ENCODE measurements around the gene TAX1BP1. TPM values are rescaled to one million over a fixed set of nuclear protein-coding genes. Genes with fewer than 3 reads are reported as not detected.
"Not testable (repeated sequence)": the region's sequence is repeated elsewhere in the genome, so short reads cannot be mapped to it uniquely, and the experiment has no call there.

Gene TAX1BP1
- total RNA-seq, 2 experiments from 2014 or later, result 72.5 to 74.8 TPM

- no peaks in the 10 kb centered on the region for H3K4me1 Mint-ChIP-seq
- no peaks in the 10 kb centered on the region for H3K27me3 Mint-ChIP-seq
- H3K27ac Mint-ChIP-seq, result no peak overlapping the region
- H3K36me3 Mint-ChIP-seq, result no peaks in the 10 kb centered on the region
- H3K9me3 Mint-ChIP-seq, result no peaks in the 10 kb centered on the region
- no peak overlapping the region for H3K4me3 Mint-ChIP-seq
- no peak for DNase-seq
Observed at GRCh38 chr7:27723085-27723484, 16.9 kb upstream of the TAX1BP1 start.

GRCh38 chr7:27727058-27727457, 12.9 kb upstream of the TAX1BP1 start:
- Mint-ChIP-seq H3K4me3 (no peak overlapping the region), H3K36me3 (no peaks in the 10 kb centered on the region), H3K27ac (no peak overlapping the region), H3K9me3 (no peaks in the 10 kb centered on the region), H3K4me1 (no peaks in the 10 kb centered on the region), H3K27me3 (no peaks in the 10 kb centered on the region)
- DNase-seq, result no peak

- Mint-ChIP-seq H3K9me3 (no peaks in the 10 kb centered on the region), H3K4me1 (no peaks in the 10 kb centered on the region), H3K27me3 (no peaks in the 10 kb centered on the region), H3K36me3 (no peaks in the 10 kb centered on the region), H3K27ac (no peak overlapping the region), H3K4me3 (no peak overlapping the region)
- DNase-seq, result no peak
Observed at GRCh38 chr7:27730112-27730511, 9.8 kb upstream of the TAX1BP1 start.

GRCh38 chr7:27734583-27734982, 5.4 kb upstream of the TAX1BP1 start:
- no peak for DNase-seq
- Mint-ChIP-seq H3K4me3 (no peak overlapping the region), H3K27ac (no peak overlapping the region), H3K36me3 (no peaks in the 10 kb centered on the region), H3K27me3 (no peaks in the 10 kb centered on the region), H3K9me3 (no peaks in the 10 kb centered on the region), H3K4me1 (peaks cover 7% of the 10 kb centered on the region)

- no peaks in the 10 kb centered on the region for H3K36me3 Mint-ChIP-seq
- H3K27ac Mint-ChIP-seq, result no peak overlapping the region
- no peak for DNase-seq
- H3K27me3 Mint-ChIP-seq, result no peaks in the 10 kb centered on the region
- peaks cover 7% of the 10 kb centered on the region for H3K4me1 Mint-ChIP-seq
- no peak overlapping the region for H3K4me3 Mint-ChIP-seq
- H3K9me3 Mint-ChIP-seq, result no peaks in the 10 kb centered on the region
Observed at GRCh38 chr7:27735165-27735564, 4.8 kb upstream of the TAX1BP1 start.

GRCh38 chr7:27735831-27736230, 4.1 kb upstream of the TAX1BP1 start:
- Mint-ChIP-seq H3K36me3 (no peaks in the 10 kb centered on the region), H3K4me3 (no peak overlapping the region), H3K4me1 (peaks cover 9% of the 10 kb centered on the region), H3K9me3 (no peaks in the 10 kb centered on the region), H3K27ac (no peak overlapping the region), H3K27me3 (no peaks in the 10 kb centered on the region)
- no peak for DNase-seq

GRCh38 chr7:27737178-27737577, 2.8 kb upstream of the TAX1BP1 start:
- peaks cover 22% of the 10 kb centered on the region for H3K4me1 Mint-ChIP-seq
- no peaks in the 10 kb centered on the region for H3K9me3 Mint-ChIP-seq
- DNase-seq, result no peak
- H3K27me3 Mint-ChIP-seq, result no peaks in the 10 kb centered on the region
- H3K36me3 Mint-ChIP-seq, result no peaks in the 10 kb centered on the region
- H3K4me3 Mint-ChIP-seq, result no peak overlapping the region
- no peak overlapping the region for H3K27ac Mint-ChIP-seq

GRCh38 chr7:27737616-27738015, 2.3 kb upstream of the TAX1BP1 start:
- no peak for DNase-seq
- H3K9me3 Mint-ChIP-seq, result no peaks in the 10 kb centered on the region
- H3K4me3 Mint-ChIP-seq, result no peak overlapping the region
- H3K4me1 Mint-ChIP-seq, result peaks cover 27% of the 10 kb centered on the region
- H3K27me3 Mint-ChIP-seq, result no peaks in the 10 kb centered on the region
- no peaks in the 10 kb centered on the region for H3K36me3 Mint-ChIP-seq
- H3K27ac Mint-ChIP-seq, result no peak overlapping the region

GRCh38 chr7:27739301-27739908, 557 bp upstream of the TAX1BP1 start:
- Mint-ChIP-seq H3K27ac (peak overlapping the region; percentile 97), H3K4me3 (peak overlapping the region; percentile 98), H3K36me3 (no peaks in the 10 kb centered on the region), H3K27me3 (no peaks in the 10 kb centered on the region), H3K4me1 (peaks cover 37% of the 10 kb centered on the region), H3K9me3 (no peaks in the 10 kb centered on the region)
- peak; percentile 1 for DNase-seq

GRCh38 chr7:27740449-27741086, 606 bp downstream of the TAX1BP1 start:
- peak overlapping the region; percentile 97 for H3K27ac Mint-ChIP-seq
- DNase-seq, result peak; percentile 88

GRCh38 chr7:27742091-27742710, 2.2 kb downstream of the TAX1BP1 start:
- not testable (repeated sequence) for H3K27ac Mint-ChIP-seq, H3K36me3 Mint-ChIP-seq, H3K27me3 Mint-ChIP-seq, H3K9me3 Mint-ChIP-seq, DNase-seq, H3K4me3 Mint-ChIP-seq
- peaks cover 53% of the 10 kb centered on the region for H3K4me1 Mint-ChIP-seq

More at GRCh38 chr7:27740449-27741086, 606 bp downstream of the TAX1BP1 start:
- Mint-ChIP-seq H3K4me3 (peak overlapping the region; percentile 98), H3K36me3 (no peaks in the 10 kb centered on the region), H3K9me3 (no peaks in the 10 kb centered on the region), H3K4me1 (peaks cover 43% of the 10 kb centered on the region), H3K27me3 (no peaks in the 10 kb centered on the region)

- DNase-seq, result no peak
- peaks cover 7% of the 10 kb centered on the region for H3K36me3 Mint-ChIP-seq
- no peaks in the 10 kb centered on the region for H3K9me3 Mint-ChIP-seq
- H3K27ac Mint-ChIP-seq, result no peak overlapping the region
- no peaks in the 10 kb centered on the region for H3K27me3 Mint-ChIP-seq
- peaks cover 57% of the 10 kb centered on the region for H3K4me1 Mint-ChIP-seq
- no peak overlapping the region for H3K4me3 Mint-ChIP-seq
Observed at GRCh38 chr7:27745064-27745583, 5.2 kb downstream of the TAX1BP1 start.

GRCh38 chr7:27746486-27746885, 6.5 kb downstream of the TAX1BP1 start:
- no peaks in the 10 kb centered on the region for H3K27me3 Mint-ChIP-seq
- DNase-seq, result no peak

GRCh38 chr7:27746978-27747377, 7.0 kb downstream of the TAX1BP1 start:
- DNase-seq, result no peak
- no peaks in the 10 kb centered on the region for H3K27me3 Mint-ChIP-seq
- peaks cover 9% of the 10 kb centered on the region for H3K36me3 Mint-ChIP-seq
- H3K9me3 Mint-ChIP-seq, result no peaks in the 10 kb centered on the region
- peaks cover 44% of the 10 kb centered on the region for H3K4me1 Mint-ChIP-seq
- H3K4me3 Mint-ChIP-seq, result no peak overlapping the region
- no peak overlapping the region for H3K27ac Mint-ChIP-seq

More at GRCh38 chr7:27746486-27746885, 6.5 kb downstream of the TAX1BP1 start:
- Mint-ChIP-seq H3K36me3 (peaks cover 7% of the 10 kb centered on the region), H3K9me3 (no peaks in the 10 kb centered on the region), H3K4me1 (peaks cover 49% of the 10 kb centered on the region), H3K27ac (no peak overlapping the region), H3K4me3 (no peak overlapping the region)

- no peak overlapping the region for H3K4me3 Mint-ChIP-seq
- no peak for DNase-seq
- no peak overlapping the region for H3K27ac Mint-ChIP-seq
- peaks cover 11% of the 10 kb centered on the region for H3K36me3 Mint-ChIP-seq
- no peaks in the 10 kb centered on the region for H3K9me3 Mint-ChIP-seq
- no peaks in the 10 kb centered on the region for H3K27me3 Mint-ChIP-seq
- H3K4me1 Mint-ChIP-seq, result peaks cover 36% of the 10 kb centered on the region
Observed at GRCh38 chr7:27747589-27748368, 7.8 kb downstream of the TAX1BP1 start.
